GM12878 (cell line): ENCODE results near the gene ARHGEF33. TPM values are rescaled to one million over a fixed set of nuclear protein-coding genes. Genes with fewer than 3 reads are reported as not detected.
A peak's percentile ranks its signal among the peaks of the same experiment; 100 is the strongest.

Experiments
- BRCA1 ChIP-seq: IDR thresholded peaks from 2 replicates; pipeline ENCODE4 v1.6.1; 2011; ENCODE audit warnings: low read depth, low read length, improper control_type of control experiment
- FOS ChIP-seq: IDR thresholded peaks from 3 replicates; pipeline ENCODE4 v1.6.1; 2011; ENCODE audit warnings: borderline replicate concordance; ENCODE audit not compliant: insufficient read length; ENCODE audit errors: extremely low read depth
- HCFC1 ChIP-seq: fragments of 150-350 bp; IDR thresholded peaks from 2 replicates; pipeline ENCODE4 v1.6.1; 2014; ENCODE audit warnings: low read length
- IKZF2 ChIP-seq, 2 experiments: fragments of 450-650 bp; IDR thresholded peaks; 2 replicates each; pipeline ENCODE4 v1.6.1; 2017; ENCODE audit warnings: mild to moderate bottlenecking in 2 of 2, moderate library complexity in 2 of 2
- LARP7 ChIP-seq: fragments of 450-650 bp; IDR thresholded peaks from 2 replicates; pipeline ENCODE4 v1.6.1; 2017; ENCODE audit warnings: mild to moderate bottlenecking
- MEF2A ChIP-seq: IDR thresholded peaks from 2 replicates; pipeline ENCODE4 v1.6.1; 2011; ENCODE audit warnings: low read depth, mild to moderate bottlenecking, low read length, moderate library complexity; ENCODE audit not compliant: insufficient read depth
- NR2F1 ChIP-seq: fragments of 450-650 bp; conservative IDR thresholded peaks from 2 replicates; pipeline ENCODE4 v1.6.1; 2017; ENCODE audit warnings: mild to moderate bottlenecking
- RAD21 ChIP-seq: IDR thresholded peaks from 2 replicates; pipeline ENCODE4 v1.6.1; 2011; ENCODE audit warnings: mild to moderate bottlenecking, low read depth, low read length, moderate library complexity; ENCODE audit not compliant: insufficient read depth
- RUNX3 ChIP-seq: IDR thresholded peaks from 2 replicates; pipeline ENCODE4 v1.6.1; 2012; ENCODE audit warnings: low read length, inconsistent platforms
- TCF7 ChIP-seq: IDR thresholded peaks from 2 replicates; pipeline ENCODE4 v1.6.1; 2014; ENCODE audit warnings: antibody characterized with exemption, borderline replicate concordance
- polyA plus RNA-seq, 11 experiments: library from polyadenylated mRNA; depleted of rRNA in 4 of 11; unstranded in 6 of 11; stranded (reverse) in 5 of 11; fragments of >200 nt; fragmentation: Nextera tagmentation in 4 of 11; fragmentation: Illumina TruSeq in 1 of 11; extraction: Ambion mirVana in 4 of 11; extraction: Trizol in 1 of 11; gene quantifications; 1 replicate in 1 of 11; 2 replicates in 10 of 11; pipeline versions ENCODE4 v1.2.1 to v1.2.3, GENCODE V29; 2011 to 2016; ENCODE audit warnings: inconsistent platforms in 2 of 11, missing spikeins in 2 of 11, low read depth in 1 of 11
- total RNA-seq, 4 experiments: library from RNA; depleted of rRNA in 3 of 4; stranded (reverse); fragments of >200 nt in 3 of 4; fragmentation: Illumina TruSeq in 1 of 4; extraction: Trizol in 1 of 4; gene quantifications; 2 replicates each; pipeline versions ENCODE4 v1.2.1 to v1.2.3, GENCODE V29; 2013 to 2021
- TF ChIP-seq, protein P1 (sequence below), 3 experiments: IDR thresholded peaks in 2 of 3; conservative IDR thresholded peaks in 1 of 3; 2 replicates each; pipeline ENCODE4 v1.5.1; 2011; ENCODE audit warnings: low read depth in 3 of 3, low read length in 3 of 3, mild to moderate bottlenecking in 3 of 3, control low read depth in 2 of 3, moderate library complexity in 2 of 3, inconsistent platforms in 1 of 3, mixed read lengths in 1 of 3; ENCODE audit not compliant: control insufficient read depth in 2 of 3, insufficient read depth in 1 of 3; ENCODE audit errors: extremely low read depth in 1 of 3
- TF ChIP-seq, protein P2 (sequence below): fragments of 150-350 bp; IDR thresholded peaks from 2 replicates; pipeline ENCODE4 v1.6.1; 2014; ENCODE audit warnings: mild to moderate bottlenecking, low read depth, low read length
- TF ChIP-seq, protein P3 (sequence below): fragments of 450-650 bp; IDR thresholded peaks from 2 replicates; pipeline ENCODE4 v1.6.1; 2016; ENCODE audit warnings: mild to moderate bottlenecking
- TF ChIP-seq, protein P4 (sequence below): fragments of 450-650 bp; formaldehyde crosslinking; IDR thresholded peaks from 2 replicates; pipeline ENCODE4 v1.5.0; 2022; ENCODE audit warnings: mild to moderate bottlenecking, missing genetic modification characterization
- TF ChIP-seq, protein P5 (sequence below): fragments of 450-650 bp; IDR thresholded peaks from 2 replicates; pipeline ENCODE4 v1.6.1; 2017; ENCODE audit warnings: mild to moderate bottlenecking, moderate library complexity

The ARHGEF33 gene
- total and polyA plus RNA-seq, 10 of the 15 experiments (the other 5 are each of a cell fraction or from before 2014, with no cell fraction given): 0.01 to 0.08 (median 0.05) TPM; not detected in 4

DNA sequence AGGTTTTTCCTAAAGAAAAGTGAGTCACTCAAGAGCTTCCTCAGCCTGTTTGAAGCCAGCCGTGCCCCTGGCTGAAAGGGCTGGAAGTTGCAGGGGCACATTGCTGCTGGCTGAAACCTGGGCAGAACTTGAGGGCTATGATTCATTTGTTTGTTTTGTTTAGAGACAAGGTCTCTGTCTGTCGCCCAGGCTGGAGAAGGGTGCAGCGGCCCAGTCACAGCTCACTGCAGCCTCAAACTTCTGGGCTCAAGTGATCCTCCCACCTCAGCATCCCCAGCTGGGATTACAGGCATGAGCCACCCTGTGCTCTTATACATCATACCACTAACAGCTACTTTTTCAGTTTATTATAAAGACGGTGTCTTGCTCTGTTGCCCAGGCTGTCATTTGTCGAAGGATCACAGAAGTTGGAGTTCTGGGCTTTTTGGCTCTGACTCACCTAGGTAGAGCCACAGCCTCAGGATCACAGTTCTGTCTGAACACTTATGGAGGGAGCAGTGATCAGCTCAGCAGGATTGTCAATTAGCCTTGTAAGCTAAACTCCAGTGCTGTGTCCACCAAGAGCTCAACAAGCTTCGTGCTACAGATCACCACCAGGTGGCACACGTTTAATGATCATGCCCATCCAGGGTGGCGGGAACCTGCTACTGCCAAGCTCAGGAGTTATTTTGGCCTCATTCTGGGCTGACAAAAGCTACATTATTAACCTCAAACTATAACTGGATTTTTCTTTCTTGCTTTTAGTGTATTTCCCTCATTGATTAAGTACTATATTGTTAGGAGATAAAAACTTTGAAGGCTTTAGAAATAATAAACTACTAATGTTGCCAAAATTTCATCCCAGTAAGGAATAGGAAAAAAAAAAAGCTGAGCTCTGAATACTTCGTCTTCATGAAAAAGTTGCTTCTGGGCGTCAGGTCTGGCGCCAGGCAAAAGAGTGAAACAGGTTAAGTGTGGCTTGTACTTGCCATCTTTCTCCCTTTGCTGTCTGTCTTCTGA, 57.9 kb downstream of the ARHGEF33 start (continued):
- TF ChIP-seq, protein P1, sequence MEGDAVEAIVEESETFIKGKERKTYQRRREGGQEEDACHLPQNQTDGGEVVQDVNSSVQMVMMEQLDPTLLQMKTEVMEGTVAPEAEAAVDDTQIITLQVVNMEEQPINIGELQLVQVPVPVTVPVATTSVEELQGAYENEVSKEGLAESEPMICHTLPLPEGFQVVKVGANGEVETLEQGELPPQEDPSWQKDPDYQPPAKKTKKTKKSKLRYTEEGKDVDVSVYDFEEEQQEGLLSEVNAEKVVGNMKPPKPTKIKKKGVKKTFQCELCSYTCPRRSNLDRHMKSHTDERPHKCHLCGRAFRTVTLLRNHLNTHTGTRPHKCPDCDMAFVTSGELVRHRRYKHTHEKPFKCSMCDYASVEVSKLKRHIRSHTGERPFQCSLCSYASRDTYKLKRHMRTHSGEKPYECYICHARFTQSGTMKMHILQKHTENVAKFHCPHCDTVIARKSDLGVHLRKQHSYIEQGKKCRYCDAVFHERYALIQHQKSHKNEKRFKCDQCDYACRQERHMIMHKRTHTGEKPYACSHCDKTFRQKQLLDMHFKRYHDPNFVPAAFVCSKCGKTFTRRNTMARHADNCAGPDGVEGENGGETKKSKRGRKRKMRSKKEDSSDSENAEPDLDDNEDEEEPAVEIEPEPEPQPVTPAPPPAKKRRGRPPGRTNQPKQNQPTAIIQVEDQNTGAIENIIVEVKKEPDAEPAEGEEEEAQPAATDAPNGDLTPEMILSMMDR (IDR thresholded peaks at IDR 0.05 in 2 of 3, conservative IDR thresholded peaks at IDR 0.05 in 1 of 3; ENCODE audit: control insufficient read depth in 2 of 3, extremely low read depth in 1 of 3, insufficient read depth in 1 of 3, low read depth in 3 of 3, low read length in 3 of 3): peak; percentile 72 to 77 (median 74)
- TF ChIP-seq, protein P2, sequence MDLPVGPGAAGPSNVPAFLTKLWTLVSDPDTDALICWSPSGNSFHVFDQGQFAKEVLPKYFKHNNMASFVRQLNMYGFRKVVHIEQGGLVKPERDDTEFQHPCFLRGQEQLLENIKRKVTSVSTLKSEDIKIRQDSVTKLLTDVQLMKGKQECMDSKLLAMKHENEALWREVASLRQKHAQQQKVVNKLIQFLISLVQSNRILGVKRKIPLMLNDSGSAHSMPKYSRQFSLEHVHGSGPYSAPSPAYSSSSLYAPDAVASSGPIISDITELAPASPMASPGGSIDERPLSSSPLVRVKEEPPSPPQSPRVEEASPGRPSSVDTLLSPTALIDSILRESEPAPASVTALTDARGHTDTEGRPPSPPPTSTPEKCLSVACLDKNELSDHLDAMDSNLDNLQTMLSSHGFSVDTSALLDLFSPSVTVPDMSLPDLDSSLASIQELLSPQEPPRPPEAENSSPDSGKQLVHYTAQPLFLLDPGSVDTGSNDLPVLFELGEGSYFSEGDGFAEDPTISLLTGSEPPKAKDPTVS: no peak
- TF ChIP-seq HCFC1: no peak
- TF ChIP-seq, protein P3, sequence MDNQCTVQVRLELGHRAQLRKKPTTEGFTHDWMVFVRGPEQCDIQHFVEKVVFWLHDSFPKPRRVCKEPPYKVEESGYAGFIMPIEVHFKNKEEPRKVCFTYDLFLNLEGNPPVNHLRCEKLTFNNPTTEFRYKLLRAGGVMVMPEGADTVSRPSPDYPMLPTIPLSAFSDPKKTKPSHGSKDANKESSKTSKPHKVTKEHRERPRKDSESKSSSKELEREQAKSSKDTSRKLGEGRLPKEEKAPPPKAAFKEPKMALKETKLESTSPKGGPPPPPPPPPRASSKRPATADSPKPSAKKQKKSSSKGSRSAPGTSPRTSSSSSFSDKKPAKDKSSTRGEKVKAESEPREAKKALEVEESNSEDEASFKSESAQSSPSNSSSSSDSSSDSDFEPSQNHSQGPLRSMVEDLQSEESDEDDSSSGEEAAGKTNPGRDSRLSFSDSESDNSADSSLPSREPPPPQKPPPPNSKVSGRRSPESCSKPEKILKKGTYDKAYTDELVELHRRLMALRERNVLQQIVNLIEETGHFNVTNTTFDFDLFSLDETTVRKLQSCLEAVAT: no peak
- no peak for TF ChIP-seq IKZF2 (IDR thresholded peaks at IDR 0.05)
- no peak for TF ChIP-seq TCF7
- no peak for TF ChIP-seq RUNX3
- TF ChIP-seq, protein P4, sequence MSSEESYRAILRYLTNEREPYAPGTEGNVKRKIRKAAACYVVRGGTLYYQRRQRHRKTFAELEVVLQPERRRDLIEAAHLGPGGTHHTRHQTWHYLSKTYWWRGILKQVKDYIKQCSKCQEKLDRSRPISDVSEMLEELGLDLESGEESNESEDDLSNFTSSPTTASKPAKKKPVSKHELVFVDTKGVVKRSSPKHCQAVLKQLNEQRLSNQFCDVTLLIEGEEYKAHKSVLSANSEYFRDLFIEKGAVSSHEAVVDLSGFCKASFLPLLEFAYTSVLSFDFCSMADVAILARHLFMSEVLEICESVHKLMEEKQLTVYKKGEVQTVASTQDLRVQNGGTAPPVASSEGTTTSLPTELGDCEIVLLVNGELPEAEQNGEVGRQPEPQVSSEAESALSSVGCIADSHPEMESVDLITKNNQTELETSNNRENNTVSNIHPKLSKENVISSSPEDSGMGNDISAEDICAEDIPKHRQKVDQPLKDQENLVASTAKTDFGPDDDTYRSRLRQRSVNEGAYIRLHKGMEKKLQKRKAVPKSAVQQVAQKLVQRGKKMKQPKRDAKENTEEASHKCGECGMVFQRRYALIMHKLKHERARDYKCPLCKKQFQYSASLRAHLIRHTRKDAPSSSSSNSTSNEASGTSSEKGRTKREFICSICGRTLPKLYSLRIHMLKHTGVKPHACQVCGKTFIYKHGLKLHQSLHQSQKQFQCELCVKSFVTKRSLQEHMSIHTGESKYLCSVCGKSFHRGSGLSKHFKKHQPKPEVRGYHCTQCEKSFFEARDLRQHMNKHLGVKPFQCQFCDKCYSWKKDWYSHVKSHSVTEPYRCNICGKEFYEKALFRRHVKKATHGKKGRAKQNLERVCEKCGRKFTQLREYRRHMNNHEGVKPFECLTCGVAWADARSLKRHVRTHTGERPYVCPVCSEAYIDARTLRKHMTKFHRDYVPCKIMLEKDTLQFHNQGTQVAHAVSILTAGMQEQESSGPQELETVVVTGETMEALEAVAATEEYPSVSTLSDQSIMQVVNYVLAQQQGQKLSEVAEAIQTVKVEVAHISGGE (CRISPR knock-in tag): no peak
- no peak for TF ChIP-seq NR2F1
- TF ChIP-seq RAD21: peak; percentile 74
- TF ChIP-seq FOS: no peak
- TF ChIP-seq BRCA1: no peak
- TF ChIP-seq, protein P5, sequence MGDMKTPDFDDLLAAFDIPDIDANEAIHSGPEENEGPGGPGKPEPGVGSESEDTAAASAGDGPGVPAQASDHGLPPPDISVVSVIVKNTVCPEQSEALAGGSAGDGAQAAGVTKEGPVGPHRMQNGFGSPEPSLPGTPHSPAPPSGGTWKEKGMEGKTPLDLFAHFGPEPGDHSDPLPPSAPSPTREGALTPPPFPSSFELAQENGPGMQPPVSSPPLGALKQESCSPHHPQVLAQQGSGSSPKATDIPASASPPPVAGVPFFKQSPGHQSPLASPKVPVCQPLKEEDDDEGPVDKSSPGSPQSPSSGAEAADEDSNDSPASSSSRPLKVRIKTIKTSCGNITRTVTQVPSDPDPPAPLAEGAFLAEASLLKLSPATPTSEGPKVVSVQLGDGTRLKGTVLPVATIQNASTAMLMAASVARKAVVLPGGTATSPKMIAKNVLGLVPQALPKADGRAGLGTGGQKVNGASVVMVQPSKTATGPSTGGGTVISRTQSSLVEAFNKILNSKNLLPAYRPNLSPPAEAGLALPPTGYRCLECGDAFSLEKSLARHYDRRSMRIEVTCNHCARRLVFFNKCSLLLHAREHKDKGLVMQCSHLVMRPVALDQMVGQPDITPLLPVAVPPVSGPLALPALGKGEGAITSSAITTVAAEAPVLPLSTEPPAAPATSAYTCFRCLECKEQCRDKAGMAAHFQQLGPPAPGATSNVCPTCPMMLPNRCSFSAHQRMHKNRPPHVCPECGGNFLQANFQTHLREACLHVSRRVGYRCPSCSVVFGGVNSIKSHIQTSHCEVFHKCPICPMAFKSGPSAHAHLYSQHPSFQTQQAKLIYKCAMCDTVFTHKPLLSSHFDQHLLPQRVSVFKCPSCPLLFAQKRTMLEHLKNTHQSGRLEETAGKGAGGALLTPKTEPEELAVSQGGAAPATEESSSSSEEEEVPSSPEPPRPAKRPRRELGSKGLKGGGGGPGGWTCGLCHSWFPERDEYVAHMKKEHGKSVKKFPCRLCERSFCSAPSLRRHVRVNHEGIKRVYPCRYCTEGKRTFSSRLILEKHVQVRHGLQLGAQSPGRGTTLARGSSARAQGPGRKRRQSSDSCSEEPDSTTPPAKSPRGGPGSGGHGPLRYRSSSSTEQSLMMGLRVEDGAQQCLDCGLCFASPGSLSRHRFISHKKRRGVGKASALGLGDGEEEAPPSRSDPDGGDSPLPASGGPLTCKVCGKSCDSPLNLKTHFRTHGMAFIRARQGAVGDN: no peak
- TF ChIP-seq LARP7: no peak
- TF ChIP-seq MEF2A: no peak
